Erythroblast (primary cell): ENCODE results near the gene MMS22L.

ENCODE experiments used
- GATA1 ChIP-seq: IDR thresholded peaks from 2 replicates; pipeline ENCODE4 v1.6.1; 2011; ENCODE audit warnings: low read depth, mild to moderate bottlenecking, control low read depth, low read length, moderate library complexity
- POLR2A ChIP-seq: IDR thresholded peaks from 2 replicates; pipeline ENCODE4 v1.6.1; 2011; ENCODE audit warnings: mild to moderate bottlenecking, low read length

GRCh38 chr6:97322226-97322625 is 39.2 kb upstream of the MMS22L start:
- TF ChIP-seq POLR2A = no peak
- no peak for TF ChIP-seq GATA1
